ENCODE results near the gene DLK1. TPM values are rescaled to one million over a fixed set of nuclear protein-coding genes. Genes with fewer than 3 reads are reported as not detected.

Gene DLK1
- total RNA-seq, 4 donors from 2014 or later: not detected

GRCh38 chr14:100684154-100684553 lies 42.5 kb upstream of the DLK1 start:
- Histone ChIP-seq H3K4me1 (peaks cover 5% of the 10 kb centered on the region), H3K36me3 (no peaks in the 10 kb centered on the region), H3K4me3 (no peak overlapping the region), H3K9me3 (no peaks in the 10 kb centered on the region), H3K27ac (no peak overlapping the region), H3K27me3 (peaks cover 10% of the 10 kb centered on the region)
- DNase-seq (ENCODE audit: low spot score in 2 of 2): no peak
- 80% methylated on average over 6 of the region's 6 CpGs for WGBS
- no peak for TF ChIP-seq EP300 (IDR thresholded peaks at IDR 0.05)
- no peak for TF ChIP-seq POLR2AphosphoS5 (IDR thresholded peaks at IDR 0.05)
- no peak for TF ChIP-seq POLR2A (IDR thresholded peaks at IDR 0.05)
- TF ChIP-seq CTCF (IDR thresholded peaks at IDR 0.05): no peak

GRCh38 chr14:100684961-100685360 lies 41.7 kb upstream of the DLK1 start:
- TF ChIP-seq EP300 (IDR thresholded peaks at IDR 0.05) (no peak), POLR2A (IDR thresholded peaks at IDR 0.05) (no peak), CTCF (IDR thresholded peaks at IDR 0.05) (no peak), POLR2AphosphoS5 (IDR thresholded peaks at IDR 0.05) (no peak)
- H3K4me3 ChIP-seq: no peak overlapping the region
- peaks cover 4% of the 10 kb centered on the region for H3K4me1 ChIP-seq
- no peak overlapping the region for H3K27ac ChIP-seq
- no peaks in the 10 kb centered on the region for H3K9me3 ChIP-seq
- H3K27me3 ChIP-seq: peaks cover 11% of the 10 kb centered on the region
- DNase-seq (ENCODE audit: low spot score in 2 of 2): no peak
- 87% methylated on average over 6 of the region's 6 CpGs for WGBS
- H3K36me3 ChIP-seq: no peaks in the 10 kb centered on the region

GRCh38 chr14:100686858-100687257 lies 39.8 kb upstream of the DLK1 start:
- DNase-seq (ENCODE audit: low spot score in 2 of 2): no peak
- Histone ChIP-seq H3K4me3 (no peak overlapping the region), H3K4me1 (peaks cover 9% of the 10 kb centered on the region), H3K9me3 (no peaks in the 10 kb centered on the region), H3K36me3 (no peaks in the 10 kb centered on the region), H3K27me3 (peaks cover 23% of the 10 kb centered on the region), H3K27ac (no peak overlapping the region)
- no peak for TF ChIP-seq EP300 (IDR thresholded peaks at IDR 0.05)
- TF ChIP-seq POLR2AphosphoS5 (IDR thresholded peaks at IDR 0.05): no peak
- TF ChIP-seq POLR2A (IDR thresholded peaks at IDR 0.05): no peak
- TF ChIP-seq CTCF (IDR thresholded peaks at IDR 0.05): no peak
- 94% methylated on average over 4 of the region's 4 CpGs for WGBS

- Histone ChIP-seq H3K27me3 (peaks cover 29% of the 10 kb centered on the region), H3K4me1 (peaks cover 14% of the 10 kb centered on the region), H3K9me3 (no peaks in the 10 kb centered on the region), H3K27ac (no peak overlapping the region), H3K36me3 (no peaks in the 10 kb centered on the region), H3K4me3 (no peak overlapping the region)
- DNase-seq (ENCODE audit: low spot score in 2 of 2): no peak
- TF ChIP-seq POLR2A (IDR thresholded peaks at IDR 0.05) (no peak), POLR2AphosphoS5 (IDR thresholded peaks at IDR 0.05) (no peak)
- WGBS: 92% methylated on average over 11 of the region's 12 CpGs
Measured at GRCh38 chr14:100687386-100687785, 39.3 kb upstream of the DLK1 start.

- no peak overlapping the region for H3K4me3 ChIP-seq
- H3K36me3 ChIP-seq: no peaks in the 10 kb centered on the region
- TF ChIP-seq CTCF (IDR thresholded peaks at IDR 0.05) (no peak), POLR2A (IDR thresholded peaks at IDR 0.05) (no peak), EP300 (IDR thresholded peaks at IDR 0.05) (no peak), POLR2AphosphoS5 (IDR thresholded peaks at IDR 0.05) (no peak)
- DNase-seq (ENCODE audit: low spot score in 2 of 2): no peak
- 89% methylated on average over 10 of the region's 10 CpGs for WGBS
- H3K9me3 ChIP-seq: no peaks in the 10 kb centered on the region
- H3K4me1 ChIP-seq: peaks cover 21% of the 10 kb centered on the region
- H3K27me3 ChIP-seq: peaks cover 35% of the 10 kb centered on the region
- no peak overlapping the region for H3K27ac ChIP-seq
Measured at GRCh38 chr14:100688051-100688450, 38.6 kb upstream of the DLK1 start.
